ENCODE data around the gene OR6K3. TPM values are rescaled to one million over a fixed set of nuclear protein-coding genes. Genes with fewer than 3 reads are reported as not detected.
"Not testable (repeated sequence)": the region's sequence is repeated elsewhere in the genome, so short reads cannot be mapped to it uniquely, and the experiment has no call there.

The OR6K3 gene
- total RNA-seq, 1 donor from 2014 or later = not detected

DNA sequence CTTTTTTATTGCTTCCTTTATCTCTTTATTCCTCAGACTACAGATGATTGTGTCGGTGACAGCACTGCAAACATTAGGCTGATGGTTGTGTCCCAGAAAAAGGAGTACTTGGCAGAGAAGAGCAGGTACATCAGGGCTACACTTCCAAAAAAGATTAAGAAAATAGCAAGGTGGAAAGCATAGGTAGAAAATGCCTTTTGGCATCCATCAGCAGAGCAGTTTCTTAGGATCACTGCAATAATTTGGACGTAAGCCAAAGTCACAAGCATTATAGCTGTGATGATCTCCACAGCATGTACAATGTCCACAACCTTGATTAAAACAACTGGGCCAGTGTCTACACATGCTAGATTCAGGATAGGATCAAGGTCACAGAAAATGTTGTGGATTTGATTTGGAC is 25.9 kb downstream of the OR6K3 start:
- Mint-ChIP-seq H3K9me3 (no peaks in the 10 kb centered on the region), H3K36me3 (no peaks in the 10 kb centered on the region), H3K4me3 (no peak overlapping the region), H3K4me1 (ENCODE audit: unreplicated experiment) (no peaks in the 10 kb centered on the region), H3K27me3 (peaks cover 12% of the 10 kb centered on the region), H3K27ac (no peak overlapping the region)
- DNase-seq (ENCODE audit: extremely low spot score, unreplicated experiment) = no peak
- TF ChIP-seq, protein P1, sequence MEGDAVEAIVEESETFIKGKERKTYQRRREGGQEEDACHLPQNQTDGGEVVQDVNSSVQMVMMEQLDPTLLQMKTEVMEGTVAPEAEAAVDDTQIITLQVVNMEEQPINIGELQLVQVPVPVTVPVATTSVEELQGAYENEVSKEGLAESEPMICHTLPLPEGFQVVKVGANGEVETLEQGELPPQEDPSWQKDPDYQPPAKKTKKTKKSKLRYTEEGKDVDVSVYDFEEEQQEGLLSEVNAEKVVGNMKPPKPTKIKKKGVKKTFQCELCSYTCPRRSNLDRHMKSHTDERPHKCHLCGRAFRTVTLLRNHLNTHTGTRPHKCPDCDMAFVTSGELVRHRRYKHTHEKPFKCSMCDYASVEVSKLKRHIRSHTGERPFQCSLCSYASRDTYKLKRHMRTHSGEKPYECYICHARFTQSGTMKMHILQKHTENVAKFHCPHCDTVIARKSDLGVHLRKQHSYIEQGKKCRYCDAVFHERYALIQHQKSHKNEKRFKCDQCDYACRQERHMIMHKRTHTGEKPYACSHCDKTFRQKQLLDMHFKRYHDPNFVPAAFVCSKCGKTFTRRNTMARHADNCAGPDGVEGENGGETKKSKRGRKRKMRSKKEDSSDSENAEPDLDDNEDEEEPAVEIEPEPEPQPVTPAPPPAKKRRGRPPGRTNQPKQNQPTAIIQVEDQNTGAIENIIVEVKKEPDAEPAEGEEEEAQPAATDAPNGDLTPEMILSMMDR (conservative IDR thresholded peaks at IDR 0.05) = no peak

DNA sequence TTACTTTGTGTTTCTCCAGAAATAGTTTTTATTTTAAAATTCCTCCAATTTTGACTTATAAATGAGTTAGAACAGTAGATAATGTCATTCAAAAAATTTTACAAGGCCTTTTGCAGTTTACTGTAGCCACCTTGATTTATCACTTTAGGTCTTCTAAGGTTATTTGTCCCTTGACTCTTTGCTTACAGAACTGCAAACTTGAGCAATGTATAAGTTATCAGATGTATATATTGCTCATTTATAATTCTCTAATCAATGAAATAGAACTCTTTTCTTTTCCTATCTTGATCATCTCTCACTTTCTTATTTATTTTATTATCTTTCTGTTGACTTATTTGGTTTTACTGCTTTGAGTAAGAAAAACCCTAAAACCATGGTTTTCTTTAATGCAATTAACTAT is 28.2 kb downstream of the OR6K3 start:
- Mint-ChIP-seq H3K36me3 (no peaks in the 10 kb centered on the region), H3K27me3 (peaks cover 9% of the 10 kb centered on the region), H3K9me3 (no peaks in the 10 kb centered on the region), H3K4me3 (no peak overlapping the region), H3K4me1 (ENCODE audit: unreplicated experiment) (no peaks in the 10 kb centered on the region), H3K27ac (no peak overlapping the region)
- TF ChIP-seq, protein P1 (conservative IDR thresholded peaks at IDR 0.05) = no peak
- DNase-seq (ENCODE audit: extremely low spot score, unreplicated experiment) = no peak

DNA sequence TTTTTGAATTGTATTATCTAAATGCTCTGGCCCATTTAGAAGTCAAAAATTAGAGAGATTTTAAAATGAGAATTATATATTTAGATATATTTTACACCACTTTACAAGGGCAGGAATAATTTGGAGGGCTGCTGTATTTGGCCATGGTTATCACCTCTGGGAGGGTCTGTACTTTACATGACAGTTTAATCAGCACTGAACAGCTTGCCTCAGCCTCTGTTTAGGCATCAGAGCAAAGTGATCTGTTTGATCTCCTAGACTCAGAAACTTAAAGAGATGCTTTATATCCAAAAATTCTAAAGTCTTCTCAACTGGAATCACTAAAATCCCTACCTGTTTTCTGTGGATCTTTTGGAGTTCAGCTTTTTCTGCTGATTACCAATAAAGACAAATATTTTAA is 28.6 kb downstream of the OR6K3 start:
- TF ChIP-seq, protein P1 (conservative IDR thresholded peaks at IDR 0.05) = no peak
- Mint-ChIP-seq H3K4me1 (ENCODE audit: unreplicated experiment) (no peaks in the 10 kb centered on the region), H3K36me3 (no peaks in the 10 kb centered on the region), H3K27ac (no peak overlapping the region), H3K9me3 (no peaks in the 10 kb centered on the region), H3K27me3 (peaks cover 9% of the 10 kb centered on the region), H3K4me3 (no peak overlapping the region)
- no peak for DNase-seq (ENCODE audit: extremely low spot score, unreplicated experiment)

DNA sequence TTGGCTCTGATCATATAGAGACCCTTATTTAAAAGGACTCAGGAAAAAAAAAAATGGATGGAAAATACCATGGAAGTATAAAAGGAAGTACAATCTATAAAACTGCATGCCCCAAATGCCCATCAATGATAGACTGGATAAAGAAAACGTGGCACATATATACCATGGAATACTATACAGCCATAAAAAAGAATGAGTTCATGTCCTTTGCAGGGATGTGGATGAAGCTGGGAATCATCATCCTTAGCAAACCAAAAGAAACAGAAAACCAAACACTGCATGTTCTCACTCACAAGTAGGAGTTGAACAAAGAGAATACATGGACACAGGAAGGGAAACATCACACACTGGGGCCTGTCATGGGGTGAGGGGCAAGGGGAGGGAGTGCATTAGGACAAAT is 29.4 kb downstream of the OR6K3 start:
- H3K27me3 Mint-ChIP-seq; H3K4me1 Mint-ChIP-seq (ENCODE audit: unreplicated experiment); H3K4me3 Mint-ChIP-seq; H3K36me3 Mint-ChIP-seq; H3K27ac Mint-ChIP-seq; H3K9me3 Mint-ChIP-seq; DNase-seq (ENCODE audit: extremely low spot score, unreplicated experiment): not testable (repeated sequence)

DNA sequence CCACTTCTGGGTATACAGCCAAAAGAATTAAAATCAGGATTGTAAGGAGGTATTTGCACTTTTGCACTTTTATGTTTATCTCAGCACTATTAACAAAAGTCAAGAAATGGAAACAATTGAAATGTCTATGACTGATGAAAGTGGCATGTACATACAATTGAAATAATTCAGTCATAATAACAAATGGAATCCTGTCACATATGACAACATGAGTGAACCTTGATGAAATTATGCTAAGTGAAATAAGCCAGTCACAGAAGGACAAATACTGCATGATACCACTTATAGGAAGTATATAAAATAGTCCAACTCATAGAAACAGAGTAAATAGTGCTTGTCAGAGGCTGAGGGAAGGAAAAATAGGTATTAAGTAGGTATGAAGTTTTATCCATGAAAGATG is 30.6 kb downstream of the OR6K3 start:
- H3K27ac Mint-ChIP-seq = no peak overlapping the region
- H3K4me1 Mint-ChIP-seq (ENCODE audit: unreplicated experiment) = no peaks in the 10 kb centered on the region
- TF ChIP-seq, protein P1 (conservative IDR thresholded peaks at IDR 0.05) = no peak
- no peaks in the 10 kb centered on the region for H3K9me3 Mint-ChIP-seq
- no peaks in the 10 kb centered on the region for H3K36me3 Mint-ChIP-seq
- no peak for DNase-seq (ENCODE audit: extremely low spot score, unreplicated experiment)
- peaks cover 2% of the 10 kb centered on the region for H3K27me3 Mint-ChIP-seq
- no peak overlapping the region for H3K4me3 Mint-ChIP-seq

DNA sequence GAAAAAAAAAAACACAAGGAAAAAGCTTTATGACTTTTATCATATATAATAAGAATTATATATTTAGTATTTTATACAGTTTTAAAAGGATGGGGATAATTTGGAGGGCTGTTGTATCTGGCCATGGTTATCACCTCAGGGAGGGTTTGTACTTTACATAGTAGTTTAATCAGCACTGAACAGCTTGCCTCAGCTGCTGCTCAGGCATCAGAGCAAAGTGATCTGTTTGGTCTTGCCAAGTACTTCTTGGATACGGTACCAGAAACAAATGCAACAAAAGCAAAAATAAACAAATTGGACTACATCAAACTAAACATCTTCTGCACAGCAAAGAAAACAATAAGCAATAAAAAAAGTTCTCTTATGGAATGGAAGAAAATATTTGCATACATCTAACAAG is 31.4 kb downstream of the OR6K3 start:
- H3K4me3 Mint-ChIP-seq = no peak overlapping the region
- H3K27me3 Mint-ChIP-seq = no peaks in the 10 kb centered on the region
- TF ChIP-seq, protein P1 (conservative IDR thresholded peaks at IDR 0.05) = no peak
- H3K27ac Mint-ChIP-seq = no peak overlapping the region
- DNase-seq (ENCODE audit: extremely low spot score, unreplicated experiment) = no peak
- no peaks in the 10 kb centered on the region for H3K36me3 Mint-ChIP-seq
- no peaks in the 10 kb centered on the region for H3K4me1 Mint-ChIP-seq (ENCODE audit: unreplicated experiment)
- H3K9me3 Mint-ChIP-seq = no peaks in the 10 kb centered on the region

DNA sequence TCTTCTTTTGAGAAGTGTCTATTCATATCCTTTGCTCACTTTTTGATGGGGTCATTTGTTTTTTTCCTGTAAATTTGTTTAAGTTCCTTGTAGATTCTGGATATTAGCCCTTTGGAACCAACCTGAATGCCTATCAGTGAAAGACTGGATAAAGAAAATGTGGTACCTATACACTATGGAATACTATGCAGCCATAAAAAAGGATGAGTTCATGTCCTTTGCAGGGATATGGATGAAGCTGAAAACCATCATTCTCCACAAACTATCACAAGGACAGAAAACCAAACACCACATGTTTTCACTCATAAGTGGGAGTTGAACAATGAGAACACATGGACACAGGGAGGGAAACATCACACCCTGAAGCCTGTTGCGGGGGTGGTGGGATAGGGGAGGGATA is 32.2 kb downstream of the OR6K3 start:
- H3K4me3 Mint-ChIP-seq; DNase-seq (ENCODE audit: extremely low spot score, unreplicated experiment); H3K27ac Mint-ChIP-seq; H3K36me3 Mint-ChIP-seq; H3K27me3 Mint-ChIP-seq; H3K9me3 Mint-ChIP-seq; H3K4me1 Mint-ChIP-seq (ENCODE audit: unreplicated experiment): not testable (repeated sequence)
